HG03442 (cell line): Measurements from ENCODE around the gene PPM1E.
"Not testable (repeated sequence)": the region's sequence is repeated elsewhere in the genome, so short reads cannot be mapped to it uniquely, and the experiment has no call there.

ENCODE experiments used
- ATAC-seq: cut with Tn5 transposase; IDR thresholded peaks from one replicate; pipeline ENCODE4 v1.9.1; 2021; ENCODE audit warnings: mild to moderate bottlenecking, moderate library complexity; ENCODE audit not compliant: unreplicated experiment

PPM1E gene

GRCh38 chr17:58944166-58944565 is 188.5 kb downstream of the PPM1E start:
- ATAC-seq = no peak

GRCh38 chr17:58947411-58947810 is 191.8 kb downstream of the PPM1E start:
- no peak for ATAC-seq

GRCh38 chr17:58947824-58948223 is 192.2 kb downstream of the PPM1E start:
- ATAC-seq = no peak

- not testable (repeated sequence) for ATAC-seq
These were observed 198.7 kb downstream of the PPM1E start for GRCh38 chr17:58954358-58954757.

GRCh38 chr17:58956997-58957724 is 201.5 kb downstream of the PPM1E start:
- ATAC-seq = no peak

GRCh38 chr17:58957725-58958073 is 202.0 kb downstream of the PPM1E start:
- ATAC-seq = not testable (repeated sequence)

GRCh38 chr17:58960068-58960467 is 204.4 kb downstream of the PPM1E start:
- ATAC-seq = no peak

- ATAC-seq = no peak
These were observed 209.6 kb downstream of the PPM1E start for GRCh38 chr17:58965221-58965620.

GRCh38 chr17:58966208-58966607 is 210.6 kb downstream of the PPM1E start:
- ATAC-seq = no peak

GRCh38 chr17:58968426-58969061 is 212.9 kb downstream of the PPM1E start:
- ATAC-seq = no peak

- ATAC-seq = no peak
These were observed 213.5 kb downstream of the PPM1E start for GRCh38 chr17:58969156-58969555.

GRCh38 chr17:58969612-58970011 is 214.0 kb downstream of the PPM1E start:
- ATAC-seq = no peak

GRCh38 chr17:58970609-58971450 is 215.2 kb downstream of the PPM1E start:
- no peak for ATAC-seq

GRCh38 chr17:58974354-58974753 is 218.7 kb downstream of the PPM1E start:
- ATAC-seq = no peak

GRCh38 chr17:58976541-58976940 is 220.9 kb downstream of the PPM1E start:
- ATAC-seq = no peak

GRCh38 chr17:58980706-58981481 is 225.2 kb downstream of the PPM1E start:
- ATAC-seq = no peak

- no peak for ATAC-seq
These were observed 227.0 kb downstream of the PPM1E start for GRCh38 chr17:58982626-58983025.

GRCh38 chr17:58985367-58985766 is 229.7 kb downstream of the PPM1E start:
- ATAC-seq = no peak

GRCh38 chr17:58985971-58986370 is 230.3 kb downstream of the PPM1E start:
- ATAC-seq = no peak

- no peak for ATAC-seq
These were observed 234.0 kb downstream of the PPM1E start for GRCh38 chr17:58989629-58990028.

- peak; percentile 52 for ATAC-seq
These were observed 236.2 kb downstream of the PPM1E start for GRCh38 chr17:58991718-58992331.
